Vagina (tissue), 2 donors: ENCODE data around the gene MAP2K5.

Experiments used
- POLR2A ChIP-seq, 2 donors: fragments of 450-650 bp; IDR thresholded peaks; one replicate each; pipeline ENCODE4 v1.6.1; 2017; ENCODE audit warnings: antibody characterized with exemption in 2 of 2, mild to moderate bottlenecking in 2 of 2, moderate library complexity in 2 of 2
- POLR2AphosphoS5 ChIP-seq, 2 donors: sonication (generic); formaldehyde crosslinking; IDR thresholded peaks; one replicate each; pipeline ENCODE4 v1.9.0; 2017; ENCODE audit warnings: antibody characterized with exemption in 2 of 2, mild to moderate bottlenecking in 2 of 2, low read depth in 1 of 2; ENCODE audit not compliant: insufficient read depth in 1 of 2

DNA sequence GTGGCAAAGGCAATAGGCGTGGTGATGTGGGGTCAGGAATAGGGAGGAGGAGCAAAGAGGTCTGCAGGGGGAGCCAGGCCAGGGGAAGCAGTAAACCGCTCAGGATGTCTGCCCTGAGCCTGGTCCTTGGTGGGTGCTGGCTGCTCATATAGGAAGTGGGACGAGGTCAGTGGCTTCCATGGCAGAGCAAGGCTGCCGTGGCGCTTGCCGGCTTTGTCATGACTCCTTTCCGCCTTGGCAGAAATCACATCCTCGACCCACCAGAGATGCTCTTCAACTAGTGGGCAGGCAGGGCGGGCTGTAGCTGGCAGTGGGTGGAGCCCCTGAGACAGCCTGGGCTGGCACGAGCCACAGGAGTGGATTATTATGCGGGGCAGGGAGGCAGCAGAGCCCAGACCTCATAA lies 269.7 kb downstream of the MAP2K5 start:
- TF ChIP-seq POLR2A (IDR thresholded peaks at IDR 0.05) (no peak), POLR2AphosphoS5 (IDR thresholded peaks at IDR 0.05; ENCODE audit: insufficient read depth in 1 of 2, low read depth in 1 of 2) (no peak)
